NCI-H2196 treated with DMSO at 0.1 percent for 48 hours (cell line): ENCODE results near the gene CHRDL1.
"Not testable (repeated sequence)": the region's sequence is repeated elsewhere in the genome, so short reads cannot be mapped to it uniquely, and the experiment has no call there.

ENCODE experiments used
- DNase-seq: peaks from one replicate; lab custom pipeline; 2025; ENCODE audit not compliant: unreplicated experiment; lab: John Stamatoyannopoulos, UW

Gene CHRDL1, protein sequence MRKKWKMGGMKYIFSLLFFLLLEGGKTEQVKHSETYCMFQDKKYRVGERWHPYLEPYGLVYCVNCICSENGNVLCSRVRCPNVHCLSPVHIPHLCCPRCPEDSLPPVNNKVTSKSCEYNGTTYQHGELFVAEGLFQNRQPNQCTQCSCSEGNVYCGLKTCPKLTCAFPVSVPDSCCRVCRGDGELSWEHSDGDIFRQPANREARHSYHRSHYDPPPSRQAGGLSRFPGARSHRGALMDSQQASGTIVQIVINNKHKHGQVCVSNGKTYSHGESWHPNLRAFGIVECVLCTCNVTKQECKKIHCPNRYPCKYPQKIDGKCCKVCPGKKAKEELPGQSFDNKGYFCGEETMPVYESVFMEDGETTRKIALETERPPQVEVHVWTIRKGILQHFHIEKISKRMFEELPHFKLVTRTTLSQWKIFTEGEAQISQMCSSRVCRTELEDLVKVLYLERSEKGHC

DNA sequence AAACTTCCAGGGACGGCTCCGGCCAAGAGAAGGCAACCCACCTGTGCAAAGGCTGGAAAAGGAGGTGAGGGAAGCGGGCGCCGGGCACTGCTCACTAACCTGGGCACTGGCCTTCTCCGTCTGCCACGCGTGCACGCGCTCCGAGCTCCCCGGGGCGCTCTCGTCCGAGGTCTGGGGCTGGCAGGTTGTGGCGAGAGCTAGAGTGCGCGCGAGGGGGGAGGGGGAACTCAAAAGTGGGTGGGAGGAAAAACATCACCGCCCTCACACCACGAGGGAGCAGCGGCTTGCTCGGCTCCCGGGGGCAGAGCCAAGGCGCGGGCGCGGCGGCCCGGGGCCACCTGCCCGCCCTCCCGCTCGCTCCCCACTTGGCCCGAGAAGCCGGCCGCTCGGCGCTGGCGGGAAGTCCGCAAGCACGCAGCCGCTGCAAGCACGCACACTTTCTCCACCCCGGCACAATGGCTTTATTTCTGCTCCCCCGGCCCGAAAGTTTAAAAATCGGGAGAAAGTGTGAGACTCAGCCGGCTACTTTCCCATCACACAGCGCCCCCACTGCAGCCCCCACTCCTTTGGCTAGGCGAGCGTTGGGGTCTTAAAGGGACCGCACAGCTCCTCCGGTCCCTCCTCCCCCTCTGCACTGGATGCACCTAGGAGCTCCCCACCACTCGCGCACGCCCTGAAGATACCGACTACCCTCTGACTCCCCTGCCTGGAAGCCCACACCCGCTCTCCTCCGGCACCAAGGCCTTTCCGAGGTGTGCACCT is at the start of gene CHRDL1:
Gene CHRDL1 (minus strand): TSS at position 173 of the 762 bp plus-strand sequence. CDS start 3,636 bp downstream, outside the sequence.
- no peak for DNase-seq

DNA sequence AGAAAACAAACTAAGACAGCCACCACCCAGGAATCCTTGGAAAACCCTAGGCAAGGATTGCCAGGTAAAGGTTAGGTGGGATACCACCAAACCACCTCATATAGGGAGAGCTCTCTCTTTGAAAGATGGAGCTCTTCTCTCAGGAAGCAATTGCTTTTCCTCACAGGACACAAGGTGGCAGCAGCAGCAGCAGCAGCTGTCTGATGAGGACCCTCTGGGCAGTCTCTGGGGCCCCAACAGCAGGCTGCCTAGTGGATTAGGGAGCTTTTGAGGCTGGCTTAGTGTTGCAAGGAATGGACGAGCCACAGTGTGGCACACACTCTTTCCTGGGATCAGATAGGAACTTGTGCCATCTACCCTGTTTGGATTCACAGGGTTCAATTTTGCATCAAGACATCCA is 41.4 kb upstream of the CHRDL1 start:
- no peak for DNase-seq

DNA sequence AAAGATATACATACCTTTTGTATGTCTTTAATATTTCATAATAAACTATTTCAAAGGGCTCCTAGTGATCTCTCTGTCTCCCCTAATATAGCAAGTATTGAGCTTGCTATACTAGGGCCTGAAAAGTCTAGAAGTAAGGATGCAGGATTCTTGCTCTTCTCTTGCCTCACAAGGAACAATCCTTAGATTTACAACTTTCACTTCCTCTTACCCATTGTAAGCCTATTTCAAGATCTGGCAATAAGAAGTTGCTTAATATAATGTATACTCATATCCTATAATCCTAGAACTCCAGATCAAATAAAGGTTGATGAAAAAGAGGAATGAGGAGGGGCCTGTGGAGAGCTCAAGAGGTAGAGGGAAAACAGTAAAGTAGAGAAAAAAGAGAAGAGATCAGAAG is 40.8 kb upstream of the CHRDL1 start:
- DNase-seq = no peak

DNA sequence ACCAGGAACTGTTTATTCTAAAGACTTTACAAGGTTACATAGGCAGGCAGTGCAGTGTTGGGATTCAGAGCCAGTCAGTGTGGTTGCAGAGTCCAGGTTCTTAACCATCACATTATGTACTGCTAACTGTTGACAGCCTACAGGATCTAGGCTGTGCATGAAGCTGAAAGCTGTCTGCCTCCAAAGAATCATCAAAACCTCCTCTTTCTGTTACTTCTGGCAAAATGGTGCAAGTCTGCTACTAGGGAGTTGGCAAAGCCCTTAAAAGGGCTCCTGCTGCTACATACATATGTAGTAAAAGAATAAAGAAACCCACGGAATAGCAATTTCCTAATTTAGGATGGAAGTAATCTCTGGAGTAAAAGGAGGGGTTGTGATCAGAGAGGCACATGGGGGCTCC is 40.4 kb upstream of the CHRDL1 start:
- DNase-seq = no peak

DNA sequence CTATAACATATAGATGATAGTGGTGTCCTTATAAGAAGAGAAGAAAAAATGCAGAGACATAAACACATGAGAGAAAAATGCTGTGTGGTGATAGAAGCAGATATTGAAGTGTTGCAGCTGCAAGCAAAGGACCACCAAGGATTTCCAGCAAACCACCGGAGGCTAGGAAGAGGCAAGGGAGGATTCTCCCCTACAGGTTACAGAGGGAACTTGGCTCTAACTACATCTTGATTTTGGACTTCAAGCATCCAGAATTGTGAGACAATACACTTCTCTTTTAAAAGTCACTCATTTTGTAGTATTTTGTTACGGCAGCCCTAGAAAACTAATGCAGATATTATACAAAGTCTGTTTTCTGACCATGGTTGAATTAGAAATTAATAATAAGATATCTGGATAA is 30.4 kb upstream of the CHRDL1 start:
- no peak for DNase-seq

DNA sequence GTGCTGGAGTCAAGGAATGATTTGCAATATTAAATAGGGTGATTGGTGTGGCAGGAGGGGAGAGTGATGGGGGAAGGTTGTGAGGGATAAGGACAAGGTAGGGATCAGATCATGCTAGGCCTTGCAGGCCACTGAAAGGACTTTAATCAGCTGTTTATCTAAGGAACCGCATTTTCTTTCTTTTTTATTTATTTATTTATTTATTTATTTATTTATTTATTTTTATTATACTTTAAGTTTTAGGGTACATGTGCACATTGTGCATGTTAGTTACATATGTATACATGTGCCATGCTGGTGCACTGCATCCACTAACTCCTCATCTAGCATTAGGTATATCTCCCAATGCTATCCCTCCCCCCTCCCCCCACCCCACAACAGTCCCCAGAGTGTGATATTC is 20.9 kb upstream of the CHRDL1 start:
- DNase-seq = not testable (repeated sequence)

DNA sequence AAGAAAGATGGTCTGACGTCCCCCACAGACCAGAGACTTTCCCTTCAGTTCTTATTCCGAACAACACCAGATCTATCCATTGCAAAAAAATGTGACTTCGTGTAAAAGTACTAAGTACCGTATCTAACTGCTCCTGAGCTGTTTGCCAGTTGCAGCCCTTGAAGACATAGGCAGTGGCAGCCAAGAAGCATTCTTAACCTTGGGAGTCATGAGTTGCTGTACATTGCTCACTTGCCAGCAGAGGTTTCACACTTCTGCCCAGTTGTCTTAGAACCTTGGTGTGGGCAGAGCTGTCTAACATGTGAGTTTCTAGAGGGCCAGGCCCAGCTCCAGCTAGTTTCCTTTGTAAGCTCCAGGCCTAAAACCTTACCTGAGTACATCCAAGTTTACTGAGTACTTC is 10.5 kb upstream of the CHRDL1 start:
- DNase-seq = no peak

DNA sequence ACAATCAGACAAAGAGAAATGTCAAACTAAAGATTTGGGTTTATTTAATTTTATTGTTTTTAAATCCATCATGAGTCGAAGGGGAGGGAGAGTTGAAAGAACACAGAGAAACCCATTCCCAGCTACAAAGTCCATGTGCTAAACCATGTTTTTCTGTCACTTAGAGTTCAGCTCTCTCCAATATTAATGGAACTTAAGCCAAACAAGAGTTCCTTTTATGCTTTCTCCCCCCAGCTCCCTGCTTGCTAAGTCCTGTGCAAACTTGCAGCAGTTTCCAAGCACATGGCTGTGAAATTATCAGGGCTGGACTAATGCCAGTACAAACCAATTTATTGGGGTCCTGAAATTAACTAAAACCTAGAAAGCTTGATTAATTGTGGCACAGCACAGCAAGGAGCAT is 9.7 kb upstream of the CHRDL1 start:
- DNase-seq = no peak

DNA sequence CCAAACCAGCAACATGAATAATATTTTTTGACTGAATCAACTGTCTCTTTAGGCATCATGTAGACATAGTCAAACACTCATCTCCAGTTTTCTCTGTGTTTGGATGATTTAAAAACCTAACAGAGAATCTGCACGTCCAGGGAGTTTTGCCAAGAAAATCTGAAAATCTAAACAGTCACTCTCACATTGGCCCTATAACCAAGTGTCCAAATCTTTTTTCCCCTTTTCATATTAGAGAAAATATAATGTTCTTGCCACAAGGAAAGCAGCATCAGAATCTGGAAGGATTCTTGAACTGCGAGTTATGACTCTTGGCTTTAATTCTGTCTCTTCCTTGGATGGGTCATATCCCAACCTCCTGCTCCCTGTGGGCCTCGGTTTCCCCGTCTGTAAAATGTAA is 8.8 kb upstream of the CHRDL1 start:
- no peak for DNase-seq

DNA sequence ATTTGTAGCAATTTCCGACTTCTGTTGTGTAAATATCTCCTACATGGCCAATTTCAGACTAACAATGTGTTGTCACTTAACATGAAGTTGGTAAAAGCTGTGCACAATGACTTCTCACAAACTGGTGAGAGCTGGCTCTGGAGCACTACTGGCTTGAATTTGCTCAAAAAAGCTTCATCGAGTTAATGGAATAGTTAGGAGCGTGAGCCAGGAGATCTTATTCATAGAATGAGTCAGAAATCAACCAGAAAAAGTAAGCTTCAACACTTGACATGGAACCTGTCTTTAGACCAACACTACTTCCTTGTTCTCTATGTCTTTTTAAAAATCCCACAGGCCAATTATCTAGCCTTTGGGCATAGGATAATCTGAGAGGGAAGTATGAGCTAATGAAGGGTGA is 7.9 kb upstream of the CHRDL1 start:
- DNase-seq = no peak

DNA sequence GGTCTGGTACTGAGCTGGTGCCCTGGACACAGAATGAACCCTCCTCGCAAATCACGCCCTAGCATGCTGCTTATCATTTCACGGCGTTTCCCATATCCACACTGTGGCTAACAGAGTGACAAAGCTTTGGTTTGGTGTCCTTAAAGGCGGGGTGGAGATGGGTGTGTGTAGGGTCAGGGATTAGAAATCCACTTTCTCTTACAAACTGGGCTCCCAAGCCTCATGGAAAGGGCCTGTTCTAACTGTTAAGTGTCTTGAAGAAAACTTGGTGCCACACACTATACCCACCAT is 735 bp upstream of the CHRDL1 start:
- no peak for DNase-seq

DNA sequence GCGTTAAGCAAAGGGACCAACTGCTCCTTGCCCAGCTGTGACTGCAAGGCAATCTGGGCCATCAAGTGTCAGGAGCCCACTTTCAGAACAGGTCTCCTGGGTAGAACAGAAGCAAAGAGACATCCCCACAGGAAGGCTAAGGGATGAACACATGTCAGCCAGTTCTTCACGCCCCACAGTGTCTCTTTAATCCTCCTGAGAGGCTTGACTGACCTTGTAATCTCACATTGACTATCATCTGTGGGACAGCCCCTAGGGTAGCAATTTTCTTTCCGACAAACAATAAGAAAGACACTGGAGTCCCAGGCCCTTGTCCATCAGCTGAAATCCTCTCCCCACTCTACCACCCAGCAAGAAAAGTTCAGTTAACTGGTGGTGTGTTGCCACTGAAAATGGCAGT is 1.0 kb downstream of the CHRDL1 start:
- no peak for DNase-seq

DNA sequence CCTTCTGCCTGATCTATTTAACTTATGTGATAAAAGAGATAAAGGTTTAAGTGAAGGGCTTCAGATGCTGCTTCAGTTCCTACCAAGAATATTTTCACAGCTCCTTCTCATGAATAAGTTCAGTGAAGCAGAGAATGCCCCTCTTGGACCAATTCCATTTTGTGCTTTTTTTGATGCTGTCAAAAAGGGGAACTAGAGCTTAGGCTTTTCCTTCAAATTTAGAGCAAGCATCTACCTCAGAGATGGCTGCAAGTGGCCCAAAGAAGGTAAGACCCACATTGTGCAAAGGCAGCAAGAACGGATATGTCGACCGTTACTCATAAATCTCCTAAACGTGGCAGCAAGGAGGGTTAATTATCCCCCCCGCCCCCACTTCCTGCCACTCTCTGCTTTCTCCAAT is 4.5 kb downstream of the CHRDL1 start:
- no peak for DNase-seq

DNA sequence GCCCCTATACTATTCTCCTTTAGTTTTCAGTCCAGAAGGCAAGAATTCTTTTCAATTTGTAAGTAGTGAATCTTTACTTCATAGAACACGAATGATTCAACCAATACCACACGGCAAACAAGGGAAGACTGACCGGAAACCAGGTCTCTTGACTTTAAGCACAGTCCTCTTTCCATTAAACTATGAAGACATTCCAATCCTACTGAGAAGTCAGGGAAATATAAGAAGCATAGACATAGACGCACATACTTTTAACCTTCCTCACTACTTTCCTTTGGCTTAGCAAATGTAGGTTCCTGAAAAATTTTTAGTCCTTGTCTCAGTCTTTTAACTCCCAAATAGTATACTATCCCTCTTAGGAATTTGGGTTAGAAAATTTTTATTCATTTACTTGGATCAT is 9.1 kb downstream of the CHRDL1 start:
- no peak for DNase-seq

DNA sequence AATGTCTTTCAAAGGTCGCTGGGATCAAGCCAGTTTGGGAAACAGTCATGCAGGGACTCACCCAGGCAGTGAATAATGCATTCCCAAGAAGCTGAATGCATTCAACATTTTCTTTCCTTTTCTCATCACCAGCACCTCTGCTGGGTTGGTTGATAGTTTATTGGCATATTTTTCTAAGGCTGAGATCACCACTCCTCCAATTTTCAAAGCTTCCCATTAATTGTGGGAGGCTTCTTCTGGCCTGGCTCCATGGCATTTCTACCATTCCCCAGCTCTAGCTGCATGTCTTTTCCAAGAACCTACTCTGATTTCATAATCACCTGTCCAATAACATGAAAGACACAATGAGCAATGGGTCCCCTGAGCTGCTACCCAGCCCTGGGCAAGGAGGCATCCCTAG is 35.8 kb downstream of the CHRDL1 start:
- no peak for DNase-seq

DNA sequence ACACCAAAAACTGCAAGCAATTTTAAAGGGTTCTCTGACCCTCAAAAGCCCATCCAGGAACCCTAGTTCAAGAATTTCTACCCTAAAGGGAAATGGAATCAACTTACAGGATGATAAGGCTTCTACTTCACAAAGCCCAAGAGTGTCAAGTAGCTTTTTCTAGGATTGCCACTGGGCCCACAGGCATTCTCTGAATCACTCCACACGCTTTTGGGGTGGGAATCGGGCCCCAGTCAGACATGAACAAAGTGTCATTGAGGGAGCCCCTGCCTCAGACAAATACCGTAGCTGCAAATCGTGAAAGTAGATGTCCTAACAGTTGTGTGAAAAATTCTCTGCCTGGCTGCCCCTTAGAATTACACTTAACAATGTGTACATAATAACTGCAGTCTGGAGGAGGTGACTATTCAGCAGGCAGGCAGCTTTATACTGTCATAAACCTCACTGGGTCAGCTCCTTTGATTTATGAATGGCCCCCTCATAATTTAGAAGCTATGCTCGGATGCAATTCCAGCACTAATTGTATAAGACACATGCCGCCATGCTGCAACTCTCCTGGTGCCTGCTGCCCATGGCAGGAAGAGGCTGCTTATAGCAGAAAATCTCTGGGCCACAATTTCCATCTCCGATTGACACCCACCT is 36.7 kb downstream of the CHRDL1 start:
- DNase-seq = no peak

DNA sequence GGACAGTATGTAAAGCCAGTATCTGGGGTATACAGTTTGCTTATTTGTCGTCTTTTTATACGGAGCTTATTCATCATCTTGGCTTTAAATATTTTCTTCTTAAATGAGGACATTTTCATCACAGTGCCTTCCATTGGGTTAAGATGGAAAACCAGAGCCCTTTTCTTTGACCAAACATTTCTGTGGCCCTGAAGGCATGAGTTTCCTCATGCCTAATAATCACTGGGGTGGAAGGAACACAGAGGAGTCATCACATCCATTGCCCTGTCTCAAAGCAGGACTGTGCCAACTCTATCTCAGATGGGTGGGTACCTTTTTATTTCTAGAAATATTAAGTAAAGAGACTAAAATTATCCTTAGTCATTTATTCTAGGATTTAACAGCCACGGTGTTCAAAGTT is 40.0 kb downstream of the CHRDL1 start:
- DNase-seq = no peak

DNA sequence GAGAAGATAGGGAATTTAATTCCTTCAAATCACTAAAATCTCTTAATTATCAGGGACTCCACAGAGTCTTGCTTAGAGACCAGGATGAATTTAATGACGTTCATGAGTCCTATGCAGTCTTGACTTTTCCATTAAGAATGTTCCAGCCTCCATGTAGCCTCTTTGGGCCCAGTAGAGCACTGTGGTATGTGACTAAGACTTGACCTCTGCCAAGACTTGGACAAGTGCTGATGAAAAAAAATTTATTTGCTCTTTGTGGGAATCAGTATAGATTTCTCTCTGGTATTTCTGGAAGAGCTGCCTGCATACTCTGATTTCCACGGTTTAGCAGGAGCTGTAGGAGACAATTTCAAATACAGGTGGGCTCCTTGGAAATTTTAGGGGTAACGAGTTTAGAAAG is 40.6 kb downstream of the CHRDL1 start:
- no peak for DNase-seq

DNA sequence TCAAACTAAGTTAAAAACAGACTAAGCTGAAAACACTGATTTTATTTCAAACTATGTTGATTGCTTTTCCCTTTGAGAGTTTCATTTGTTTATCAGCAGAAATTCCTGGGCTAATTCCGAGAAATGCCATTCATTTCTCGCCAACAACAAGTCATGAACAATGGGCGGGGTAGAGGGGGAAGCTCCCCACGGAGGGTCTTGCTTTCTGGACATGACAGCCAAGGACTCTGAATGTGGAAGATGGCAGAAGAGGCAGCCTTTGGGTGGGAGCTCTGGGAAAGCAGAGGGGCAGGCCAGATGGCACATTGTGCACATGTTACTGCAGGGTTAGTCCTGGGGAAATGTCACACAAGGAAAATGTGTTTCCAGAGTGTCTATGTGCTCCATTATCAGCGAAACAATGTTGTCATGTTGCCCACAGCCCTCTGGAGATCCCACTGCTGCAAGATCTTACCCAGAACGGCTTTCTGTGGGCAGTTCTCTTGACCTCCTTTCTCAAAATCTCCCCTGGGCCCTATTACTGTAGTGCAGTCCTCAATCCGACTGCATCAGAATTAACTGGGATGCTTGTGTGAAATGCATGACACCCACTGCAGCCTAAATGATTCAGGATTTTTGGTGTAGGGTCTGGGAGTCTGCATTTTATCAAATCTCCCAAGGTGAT is 45.0 kb downstream of the CHRDL1 start:
- no peak for DNase-seq

DNA sequence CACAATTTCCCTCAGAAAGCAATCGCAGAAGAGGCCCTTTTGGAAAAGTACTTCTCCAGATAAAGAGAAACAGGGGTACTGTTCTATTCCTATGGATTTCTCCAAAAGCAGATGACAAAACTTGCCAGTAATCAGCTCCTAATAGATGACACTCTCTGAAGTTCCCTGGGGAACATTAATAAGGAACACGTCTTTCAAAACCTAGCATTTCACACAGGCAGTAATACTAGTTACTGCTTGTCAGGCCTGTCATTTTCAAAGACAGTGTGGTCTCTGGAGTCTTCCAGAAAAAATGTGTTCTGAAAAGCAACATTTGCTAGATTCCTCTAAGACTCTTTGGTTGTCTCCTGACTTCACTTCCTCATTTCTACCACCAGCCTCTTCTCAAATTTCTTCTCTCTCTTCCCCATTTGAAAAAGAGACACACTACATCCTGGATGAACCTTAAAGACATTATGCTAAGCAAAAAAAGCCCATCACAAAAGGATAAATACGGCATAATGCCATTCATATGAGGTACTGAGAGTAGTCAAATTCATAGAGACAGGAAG is 47.3 kb downstream of the CHRDL1 start:
- no peak for DNase-seq

DNA sequence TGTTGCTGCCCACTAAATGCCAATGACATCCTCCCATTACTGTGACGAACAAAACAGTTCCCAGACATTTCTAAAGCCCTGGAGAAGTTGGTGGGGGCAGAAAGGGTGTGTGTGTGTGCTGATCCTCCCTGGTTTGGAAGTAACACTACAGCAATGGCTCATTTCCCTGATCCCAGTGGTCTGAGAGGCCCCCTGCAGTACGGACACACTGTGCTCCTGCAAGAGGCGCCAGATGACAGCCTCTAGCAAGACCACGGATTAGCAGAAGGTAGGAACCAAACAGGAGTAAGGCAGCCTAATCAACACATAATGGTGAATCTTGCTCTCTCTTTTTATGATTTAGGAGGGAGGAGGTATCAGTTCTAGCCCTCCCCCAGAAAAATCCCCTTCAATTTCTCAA is 49.6 kb downstream of the CHRDL1 start:
- DNase-seq = no peak
